HG02938 (cell line): Measurements from ENCODE around the gene COMMD10.
A peak's percentile ranks its signal among the peaks of the same experiment; 100 is the strongest.
"Not testable (repeated sequence)": the region's sequence is repeated elsewhere in the genome, so short reads cannot be mapped to it uniquely, and the experiment has no call there.

Experiments used
- ATAC-seq: cut with Tn5 transposase; IDR thresholded peaks from one replicate; pipeline ENCODE4 v1.9.1; 2021; ENCODE audit warnings: mild to moderate bottlenecking, moderate library complexity; ENCODE audit not compliant: unreplicated experiment

Gene COMMD10

GRCh38 chr5:116091416-116091815 is 6.6 kb downstream of the COMMD10 start:
- no peak for ATAC-seq

GRCh38 chr5:116097301-116097700 is 12.5 kb downstream of the COMMD10 start:
- no peak for ATAC-seq

GRCh38 chr5:116098998-116099397 is 14.2 kb downstream of the COMMD10 start:
- no peak for ATAC-seq

GRCh38 chr5:116104941-116105340 is 20.1 kb downstream of the COMMD10 start:
- ATAC-seq, result not testable (repeated sequence)

GRCh38 chr5:116115163-116115562 is 30.3 kb downstream of the COMMD10 start:
- ATAC-seq, result no peak

- no peak for ATAC-seq
Observed at GRCh38 chr5:116130471-116130870, 45.6 kb downstream of the COMMD10 start.

GRCh38 chr5:116130976-116131375 is 46.2 kb downstream of the COMMD10 start:
- ATAC-seq, result no peak

- ATAC-seq, result no peak
Observed at GRCh38 chr5:116133281-116133680, 48.5 kb downstream of the COMMD10 start.

GRCh38 chr5:116135344-116135743 is 50.5 kb downstream of the COMMD10 start:
- peak; percentile 100 for ATAC-seq

GRCh38 chr5:116137544-116138378 is 52.9 kb downstream of the COMMD10 start:
- no peak for ATAC-seq

- no peak for ATAC-seq
Observed at GRCh38 chr5:116142495-116142894, 57.7 kb downstream of the COMMD10 start.

- ATAC-seq, result no peak
Observed at GRCh38 chr5:116144103-116144502, 59.3 kb downstream of the COMMD10 start.

- ATAC-seq, result no peak
Observed at GRCh38 chr5:116144991-116145390, 60.2 kb downstream of the COMMD10 start.

- ATAC-seq, result no peak
Observed at GRCh38 chr5:116145416-116145815, 60.6 kb downstream of the COMMD10 start.

GRCh38 chr5:116152169-116152568 is 67.3 kb downstream of the COMMD10 start:
- ATAC-seq, result no peak

GRCh38 chr5:116153687-116154174 is 68.9 kb downstream of the COMMD10 start:
- no peak for ATAC-seq

- ATAC-seq, result no peak
Observed at GRCh38 chr5:116154252-116154651, 69.4 kb downstream of the COMMD10 start.

GRCh38 chr5:116154931-116155330 is 70.1 kb downstream of the COMMD10 start:
- no peak for ATAC-seq

GRCh38 chr5:116157902-116158301 is 73.1 kb downstream of the COMMD10 start:
- ATAC-seq, result no peak

GRCh38 chr5:116159006-116159405 is 74.2 kb downstream of the COMMD10 start:
- ATAC-seq, result no peak

- ATAC-seq, result no peak
Observed at GRCh38 chr5:116174111-116174510, 89.3 kb downstream of the COMMD10 start.

GRCh38 chr5:116176121-116176520 is 91.3 kb downstream of the COMMD10 start:
- ATAC-seq, result no peak

- ATAC-seq, result no peak
Observed at GRCh38 chr5:116178925-116179324, 94.1 kb downstream of the COMMD10 start.
